Cerebellar cortex (tissue), 1 donor: ENCODE results near the gene ACOX2.

ENCODE experiments used
- DNase-seq: peaks from one replicate; pipeline ENCODE4 v3.0.0-alpha.2; 2015; ENCODE audit warnings: low spot score

ACOX2 gene

DNA sequence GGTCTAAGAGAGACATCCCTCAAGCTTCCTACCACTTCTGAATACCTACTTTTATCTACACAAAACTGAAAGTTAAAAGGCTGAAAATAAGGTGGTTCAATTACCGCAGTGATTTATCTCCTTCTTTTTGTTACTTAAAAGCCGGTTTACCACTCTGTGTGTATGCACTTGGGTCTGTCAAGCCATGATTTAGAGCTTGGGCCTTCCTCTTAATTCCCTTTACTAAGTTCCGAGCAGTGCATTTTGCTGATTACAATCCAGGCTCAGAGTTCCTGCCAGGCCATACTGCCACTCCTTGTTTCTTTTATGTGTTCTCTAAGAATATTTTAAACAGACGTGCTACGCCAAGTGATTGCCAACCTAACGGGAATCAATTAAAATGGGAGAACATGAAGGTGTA is 28.6 kb downstream of the ACOX2 start:
- no peak for DNase-seq

DNA sequence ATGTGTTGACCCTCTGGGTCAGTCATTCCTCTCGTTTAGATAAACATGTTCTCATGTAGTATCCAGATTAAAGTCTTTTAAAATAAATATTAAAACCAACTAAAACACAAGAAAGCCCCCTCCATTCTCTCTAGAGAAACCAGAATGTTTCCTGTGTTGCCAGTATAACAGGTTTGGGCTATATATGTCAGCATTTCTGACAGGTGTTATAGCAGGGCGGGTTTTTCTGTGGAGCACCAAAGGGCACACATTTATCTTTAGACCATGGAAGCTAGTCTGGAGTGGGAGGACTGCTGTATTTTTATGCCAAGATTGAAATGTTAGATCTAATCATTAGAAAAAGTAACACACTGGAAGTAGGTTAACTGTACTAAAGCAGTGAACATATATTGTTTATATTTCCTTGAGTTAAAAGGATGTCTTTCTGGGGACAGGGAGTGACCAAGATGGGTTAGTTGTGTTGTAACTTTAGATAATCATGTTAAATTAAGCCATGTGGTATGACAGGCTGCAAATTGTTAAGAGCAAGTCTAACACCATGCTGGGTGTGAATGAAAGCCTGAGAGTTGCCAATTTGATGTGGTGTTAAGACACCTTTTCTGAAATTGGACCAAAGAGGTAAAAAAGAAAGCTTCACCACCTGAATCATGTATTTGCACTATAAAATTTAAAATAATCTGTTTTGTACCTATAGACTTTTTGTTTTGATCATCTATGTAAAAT is 29.5 kb downstream of the ACOX2 start:
- DNase-seq, result no peak

DNA sequence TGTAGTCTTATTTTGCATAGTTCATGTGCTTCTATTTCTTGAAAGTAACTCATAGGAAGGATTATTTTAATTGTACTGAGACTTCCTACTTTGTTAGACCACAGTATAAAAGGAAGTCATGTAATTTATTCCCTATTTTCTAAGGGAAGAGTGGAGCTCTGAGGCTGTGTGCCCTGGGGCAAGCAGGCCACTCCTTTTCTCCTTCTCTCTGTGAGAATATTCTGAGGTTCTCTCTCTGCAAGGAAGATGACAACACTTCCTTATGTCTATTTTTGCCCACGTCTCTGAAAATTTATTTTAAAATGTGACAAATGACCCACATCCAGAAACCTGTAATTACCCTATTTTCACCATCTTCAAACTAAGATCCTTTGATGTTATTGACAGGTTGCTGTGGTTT is 34.1 kb downstream of the ACOX2 start:
- DNase-seq, result no peak

DNA sequence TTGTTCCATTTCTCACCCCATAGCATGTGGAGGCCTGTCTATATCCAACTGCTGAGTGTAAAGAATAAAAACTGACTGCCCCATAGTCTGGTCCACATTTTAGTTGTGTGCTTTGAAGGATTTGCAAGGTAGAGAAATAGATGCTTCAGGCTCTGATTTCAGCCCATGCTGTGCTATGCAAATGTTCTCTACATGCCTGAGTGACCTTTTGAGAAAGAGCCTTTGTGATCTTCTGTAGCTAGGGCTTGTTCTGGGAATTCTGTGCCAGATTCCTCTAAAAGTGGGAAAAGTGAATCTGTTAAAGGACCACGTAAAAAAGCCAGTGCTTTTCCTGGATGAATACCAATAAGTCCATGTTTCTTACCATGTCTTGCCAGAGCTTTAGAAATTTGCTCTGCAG is 39.9 kb downstream of the ACOX2 start:
- DNase-seq, result peak; percentile 95

DNA sequence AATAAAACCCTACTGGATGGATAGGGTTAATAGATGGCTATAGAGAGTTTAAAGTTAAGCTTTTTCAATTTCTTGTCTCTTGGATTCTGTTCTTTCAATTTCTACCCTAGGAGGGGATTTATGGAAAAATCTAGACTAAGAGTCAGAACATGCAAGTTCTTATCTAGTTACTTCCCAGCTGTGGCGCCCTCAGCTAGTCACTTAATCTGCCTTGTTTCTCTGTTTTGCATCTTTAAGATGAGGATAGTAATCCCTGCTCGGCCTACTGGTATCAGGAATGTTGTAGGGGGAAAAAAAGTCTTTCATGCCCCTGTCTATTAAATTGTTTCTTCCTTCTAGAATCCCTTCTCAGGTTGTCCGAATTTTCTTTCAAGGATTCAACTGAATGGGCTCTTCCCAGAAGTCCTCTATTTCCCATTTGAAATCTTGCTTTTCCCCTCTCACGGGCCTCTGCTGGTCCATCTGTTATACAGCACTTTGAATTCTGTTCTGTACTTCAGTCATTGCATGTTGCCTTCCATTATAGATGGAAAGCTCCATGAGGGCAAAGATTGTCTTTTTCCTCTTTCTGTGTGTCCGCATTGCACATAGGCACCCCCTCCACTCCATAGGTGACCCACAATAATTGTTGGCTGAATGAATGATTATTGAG is 40.7 kb downstream of the ACOX2 start:
- peak; percentile 43 for DNase-seq

DNA sequence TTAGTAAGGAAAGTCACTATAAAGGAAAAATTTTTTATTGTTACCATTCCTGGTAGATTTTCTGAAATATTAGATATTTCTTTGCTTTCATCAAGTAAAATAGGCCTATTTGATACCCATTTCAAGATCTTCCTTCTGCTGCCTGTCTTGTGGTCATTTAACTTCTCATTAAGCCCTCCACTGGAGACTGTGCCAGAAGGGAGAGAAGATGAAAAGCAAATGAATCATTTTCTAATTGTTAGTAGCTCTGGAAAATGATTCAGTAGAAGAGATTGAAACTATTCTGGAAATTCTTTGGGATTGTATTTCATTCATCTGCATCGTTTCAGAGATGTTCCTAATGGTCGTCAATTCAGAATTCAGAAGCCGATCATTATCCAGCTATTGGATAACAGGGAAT is 41.9 kb downstream of the ACOX2 start:
- peak; percentile 35 for DNase-seq

DNA sequence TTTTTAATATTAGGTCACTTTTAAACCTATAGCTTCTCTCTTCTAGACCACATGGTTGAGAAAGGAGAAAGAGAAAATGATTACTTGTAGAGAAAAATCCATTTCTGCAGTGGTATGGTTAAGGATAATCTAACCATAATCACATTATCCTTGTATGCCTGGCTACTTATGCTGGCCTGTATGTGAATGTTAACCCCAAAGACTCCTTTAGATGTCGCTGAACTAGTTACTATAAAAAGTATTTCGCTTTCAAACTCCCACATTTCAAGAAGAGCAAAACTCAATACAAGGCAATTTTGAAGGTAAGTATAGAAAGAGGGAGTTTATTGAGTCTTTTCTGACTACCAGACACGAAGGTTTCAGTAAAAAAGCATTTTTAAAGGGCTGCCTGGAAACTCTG is 42.9 kb downstream of the ACOX2 start:
- DNase-seq, result peak; percentile 51

DNA sequence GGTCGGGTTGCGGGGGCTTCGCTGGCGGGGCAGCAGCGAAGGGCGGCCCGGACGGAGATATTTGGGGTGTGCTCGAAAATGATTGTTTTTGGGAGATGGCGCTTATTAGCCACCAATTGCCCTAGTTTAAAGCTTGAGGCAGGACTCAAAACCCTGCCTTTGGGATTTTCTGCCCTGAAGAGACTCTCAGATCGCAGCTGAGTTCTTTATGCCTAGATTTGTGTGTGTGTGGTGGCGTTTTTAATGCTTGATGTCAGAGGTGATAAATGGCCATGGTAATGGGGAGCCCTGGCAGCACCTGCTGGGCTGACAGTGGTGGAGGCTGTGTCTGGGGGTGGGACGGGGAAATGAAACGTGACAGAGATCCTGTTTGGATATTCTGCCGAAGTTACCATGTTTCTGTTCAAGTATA is 44.5 kb downstream of the ACOX2 start:
- DNase-seq, result no peak

DNA sequence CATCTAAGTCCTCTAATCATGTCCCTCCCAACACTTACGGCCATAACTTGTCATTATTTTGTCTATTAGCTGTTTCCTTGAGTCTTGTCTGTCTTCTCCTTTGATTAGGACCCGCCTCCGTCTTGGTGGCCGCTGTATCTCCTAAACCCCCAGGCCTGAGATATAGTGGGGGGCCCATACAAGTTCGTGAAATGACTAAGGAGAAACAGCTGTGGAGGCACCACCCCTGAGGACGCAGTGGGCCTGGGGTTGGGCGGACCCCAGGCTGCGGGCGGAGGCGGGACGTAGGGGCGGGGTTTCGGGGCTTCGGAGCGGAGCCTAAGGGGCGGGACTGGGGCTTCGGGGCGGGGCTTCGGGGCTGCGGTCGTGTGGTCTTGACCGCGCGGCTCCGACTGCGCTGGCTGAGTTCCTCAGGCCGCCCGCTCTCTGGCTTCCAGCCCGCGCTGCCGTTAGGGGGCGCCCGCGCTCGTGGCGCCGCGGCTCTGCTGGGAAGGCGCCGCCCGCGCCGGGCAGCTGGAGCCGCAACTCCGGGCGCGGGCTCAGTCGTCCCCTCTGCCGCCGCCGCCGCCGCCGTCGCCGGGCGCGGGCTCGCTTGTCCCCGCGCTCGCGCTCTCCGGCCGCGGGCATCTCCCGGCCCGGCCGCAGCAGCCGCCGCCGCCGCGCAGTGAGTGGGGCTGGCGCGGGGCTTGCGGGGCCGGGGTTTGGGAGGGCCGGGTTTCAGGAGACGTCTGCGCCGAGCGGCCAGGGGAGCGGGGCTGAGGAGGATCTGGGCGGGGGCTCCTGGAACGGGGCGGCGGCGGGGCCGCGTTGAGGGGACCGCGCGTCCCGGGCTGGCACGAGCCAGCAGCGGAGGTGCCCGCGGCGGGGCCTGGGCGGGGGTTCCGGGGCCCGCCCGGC is 45.2 kb downstream of the ACOX2 start, which contains the start of gene KCTD6:
KCTD6 (plus strand) TSS at position 591 of the 897 bp plus-strand sequence. CDS start 6,660 bp downstream, outside the sequence.
- peak; percentile 84 for DNase-seq

DNA sequence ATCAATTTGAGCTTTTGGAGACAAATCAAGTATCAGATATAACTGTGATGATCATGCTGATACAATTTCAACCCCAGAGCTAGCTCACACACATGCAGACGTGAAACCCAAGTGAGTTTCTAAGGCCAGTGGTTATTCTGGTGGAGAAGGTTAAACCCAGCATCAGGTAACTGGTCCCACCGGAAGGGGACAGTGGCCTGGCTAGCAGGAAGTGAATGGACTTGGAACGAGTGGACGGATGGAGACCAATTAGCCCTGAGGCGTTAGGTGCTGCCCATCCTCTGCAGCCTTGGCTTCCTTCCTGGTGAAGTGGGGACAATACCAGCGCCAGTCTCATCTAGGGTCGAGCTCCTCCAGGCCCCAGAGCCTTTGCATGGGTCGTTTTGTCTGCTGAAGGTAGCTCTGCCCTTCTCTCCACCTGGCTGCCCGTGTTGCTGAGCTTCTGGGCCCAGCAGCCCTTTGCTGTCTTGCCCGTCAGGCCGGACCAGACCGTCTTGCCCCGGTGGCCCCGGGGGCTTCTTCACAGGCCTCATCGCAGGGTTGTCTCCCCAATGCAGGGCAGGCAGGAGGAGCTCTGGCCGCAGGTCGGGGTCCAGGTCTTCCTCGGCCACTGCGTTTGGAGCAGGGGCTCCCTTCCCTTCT is 46.0 kb downstream of the ACOX2 start:
- DNase-seq, result peak; percentile 31

DNA sequence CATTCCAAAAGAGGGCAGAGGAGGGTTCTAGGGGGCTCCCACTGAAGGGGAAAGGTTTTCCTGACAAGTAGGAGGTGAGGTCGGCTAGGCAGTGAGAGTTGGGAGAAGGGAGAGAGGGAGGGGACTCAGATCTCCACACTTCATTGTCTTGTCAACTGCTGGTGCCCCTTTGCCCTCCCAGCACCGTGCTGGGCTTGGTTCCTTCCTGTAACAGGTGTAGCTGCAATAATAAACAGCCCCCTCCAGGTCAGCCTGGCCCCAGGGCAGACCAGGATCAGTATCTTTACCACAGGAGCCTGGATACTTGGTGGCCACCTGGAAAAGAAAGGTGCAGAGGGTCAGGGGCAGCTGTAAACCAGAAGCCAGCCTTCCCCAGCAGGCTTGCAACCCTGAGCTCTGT is 48.0 kb downstream of the ACOX2 start:
- DNase-seq, result no peak

DNA sequence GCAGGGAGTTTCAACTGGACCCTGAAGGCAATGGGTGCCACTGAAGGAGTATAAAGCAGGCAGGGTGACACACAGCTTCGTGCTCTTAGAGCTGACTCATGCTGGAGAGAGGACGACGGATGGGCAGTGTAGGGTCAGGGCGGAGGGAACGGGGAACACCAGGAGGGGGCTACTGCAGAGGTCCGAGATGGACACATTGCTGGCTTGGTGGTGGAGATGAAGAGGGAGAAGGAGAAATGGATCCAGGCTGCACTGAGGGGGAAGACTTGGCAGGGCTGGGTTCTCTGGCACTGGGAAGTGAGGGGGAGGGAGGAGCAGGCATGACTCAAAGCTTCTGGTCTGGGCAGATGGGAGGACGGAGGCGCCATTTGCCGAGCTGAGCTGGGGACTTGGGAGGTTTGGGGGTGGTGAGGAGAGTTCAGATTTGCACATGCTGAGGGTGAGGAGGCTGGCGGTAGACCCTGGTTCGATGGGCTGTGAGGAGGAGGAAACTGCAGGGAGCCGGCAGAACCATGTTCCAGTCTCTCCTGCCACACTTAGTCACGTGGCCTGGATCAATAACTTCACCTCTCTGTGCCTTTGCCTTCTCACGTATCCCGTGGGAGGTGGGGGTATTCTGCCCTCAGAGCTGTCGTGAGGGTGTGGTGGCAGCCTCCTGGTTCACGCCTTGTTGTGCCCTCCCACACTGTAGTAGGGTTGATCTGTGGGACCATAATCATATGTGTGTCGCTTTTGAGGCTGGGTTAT is 49.7 kb downstream of the ACOX2 start:
- DNase-seq, result no peak

DNA sequence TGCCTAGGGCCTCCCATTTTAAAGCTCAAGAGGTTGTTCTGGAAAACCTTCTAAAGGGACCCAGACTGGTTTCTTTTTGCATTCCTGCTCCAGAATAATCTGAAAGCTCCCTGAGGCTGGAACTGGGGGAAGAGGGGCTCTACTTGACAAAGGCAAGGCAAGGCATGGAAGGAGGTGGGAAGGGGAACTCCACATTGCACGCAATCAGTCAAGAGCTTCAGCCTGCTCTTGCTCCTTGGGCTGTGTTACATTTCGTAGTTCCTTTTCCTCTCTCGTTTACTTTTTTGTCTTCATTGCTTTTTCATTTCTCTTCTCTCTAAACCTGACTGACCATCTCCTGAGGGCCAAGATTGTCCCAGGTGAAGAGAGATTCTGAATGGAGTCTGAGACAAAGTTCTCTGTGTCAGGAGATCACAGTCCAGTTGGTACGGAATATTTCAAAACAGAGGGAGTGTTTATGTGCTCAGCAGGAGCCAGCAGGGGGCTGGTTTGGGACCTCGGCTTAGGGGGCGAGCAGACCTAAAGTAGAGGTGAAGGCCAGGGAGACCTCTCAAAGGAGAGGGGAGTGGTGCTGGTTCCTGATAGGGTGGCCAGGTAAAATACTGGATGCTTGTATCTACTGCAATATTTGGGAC is 51.1 kb downstream of the ACOX2 start:
- DNase-seq, result no peak

DNA sequence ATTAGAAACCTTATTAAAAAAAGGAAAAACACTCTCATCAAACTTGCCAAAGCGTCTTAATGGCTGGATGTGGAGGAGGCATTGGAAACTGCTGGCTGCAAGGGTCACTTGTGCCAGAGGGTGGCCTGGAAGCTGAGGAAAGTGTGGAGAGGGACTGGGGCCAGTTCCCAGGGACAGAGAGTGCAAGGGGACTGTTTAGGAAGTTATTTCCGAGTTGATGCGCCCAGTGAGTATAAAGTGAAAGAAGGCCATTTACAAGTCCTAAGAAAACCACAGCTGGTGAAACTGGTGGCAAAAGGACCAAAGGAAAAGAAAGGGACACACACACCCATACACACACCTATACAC is 52.3 kb downstream of the ACOX2 start:
- DNase-seq, result no peak

DNA sequence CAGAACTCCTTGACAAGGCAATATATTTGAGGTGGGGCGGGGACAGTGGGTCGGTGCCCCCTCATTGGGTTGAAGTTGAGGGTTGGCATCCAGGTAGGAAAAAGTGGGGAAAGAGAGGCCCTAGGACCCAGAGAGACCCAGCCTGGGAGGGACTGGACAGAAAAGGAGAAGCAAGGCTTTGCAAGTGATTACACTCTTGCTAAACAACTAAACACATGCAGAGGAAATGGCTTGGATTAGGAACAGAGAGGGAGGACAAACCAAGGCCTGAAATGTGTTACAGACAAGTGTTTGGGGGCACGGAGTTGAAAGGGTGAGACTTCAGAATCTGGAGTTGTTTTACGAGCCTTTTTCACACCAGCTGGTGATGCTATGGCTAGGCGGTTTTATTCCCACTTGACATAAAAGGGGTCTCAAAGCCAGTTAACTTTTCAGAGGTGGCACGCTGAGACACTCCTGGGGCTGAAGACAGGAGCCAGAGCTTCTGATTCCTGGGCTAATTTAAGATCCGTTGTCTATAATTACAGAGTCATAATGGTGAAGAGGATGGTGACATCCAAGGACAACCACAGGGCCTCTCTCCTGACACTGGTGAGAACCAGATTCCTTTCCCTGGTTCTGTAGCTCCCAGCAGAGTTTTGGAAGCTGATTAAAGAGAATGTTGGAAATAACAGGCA is 52.8 kb downstream of the ACOX2 start:
- no peak for DNase-seq

DNA sequence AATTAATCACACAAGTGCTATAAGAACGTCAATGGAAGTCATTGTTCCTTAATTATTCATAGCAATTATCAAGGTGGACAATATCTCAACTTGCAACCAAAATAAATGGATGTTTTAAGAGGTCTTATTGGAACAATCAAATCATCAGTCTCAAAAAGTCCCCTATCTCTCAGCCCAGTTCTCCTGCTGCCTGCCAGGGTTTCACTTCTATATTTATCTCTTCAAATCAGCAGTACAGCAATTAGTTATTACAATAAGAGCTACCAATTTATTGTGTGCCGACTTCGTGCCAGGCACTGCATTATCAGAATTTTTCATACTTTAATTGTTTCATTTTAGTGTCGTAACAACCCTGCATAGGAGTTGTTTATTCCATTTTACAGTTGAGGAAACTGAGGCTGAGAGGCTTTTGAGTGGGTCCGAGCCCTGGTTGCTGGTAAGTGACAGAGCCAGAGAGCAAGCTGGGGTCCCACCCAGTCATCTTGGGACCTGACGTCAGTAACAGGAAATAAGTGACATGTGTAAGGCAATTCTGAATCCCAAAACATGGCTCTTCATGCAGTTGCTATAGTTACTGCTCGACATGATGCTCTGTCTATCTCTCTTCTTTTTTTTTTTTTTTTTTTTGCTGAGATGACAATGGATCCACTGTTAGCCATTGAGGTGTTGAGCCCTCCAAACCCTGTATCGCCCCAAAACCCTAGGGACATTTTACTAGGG is 53.9 kb downstream of the ACOX2 start:
- DNase-seq, result no peak

DNA sequence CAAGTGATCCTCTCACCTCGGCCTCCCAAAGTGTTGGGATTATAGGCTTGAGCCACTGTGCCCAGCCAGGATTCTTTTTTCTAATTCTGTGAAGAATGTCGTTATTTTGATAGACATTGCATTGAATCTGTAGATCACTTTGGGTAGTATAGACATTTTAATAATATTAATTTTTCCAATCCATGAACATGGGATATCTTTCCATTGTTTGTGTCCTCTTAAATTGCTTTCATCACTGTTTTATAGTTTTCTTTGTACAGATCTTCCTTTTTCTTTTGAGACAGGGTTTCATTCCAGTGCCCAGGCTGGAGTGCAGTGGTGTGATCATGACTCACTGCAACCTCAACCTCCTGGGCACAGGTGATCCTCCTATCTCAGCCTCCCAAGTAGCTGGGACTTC is 56.7 kb downstream of the ACOX2 start:
- no peak for DNase-seq

DNA sequence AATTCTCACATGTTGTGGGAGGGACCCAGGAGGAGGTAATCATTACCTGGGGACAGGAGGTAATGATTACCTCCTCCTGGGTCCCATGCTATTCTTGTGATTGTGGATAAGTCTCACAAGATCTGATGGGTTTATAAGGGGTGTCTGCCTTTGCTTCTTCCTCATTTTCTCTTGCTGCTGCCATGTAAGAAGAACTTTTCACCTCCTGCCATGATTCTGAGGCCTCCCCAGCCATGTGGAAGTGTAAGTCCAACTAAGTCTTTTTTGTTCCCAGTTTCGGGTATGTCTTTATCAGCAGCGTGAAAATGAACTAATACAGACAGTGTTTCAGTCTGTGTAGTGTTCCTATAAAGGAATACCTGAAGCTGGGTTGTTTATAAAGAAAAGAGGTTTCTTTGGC is 58.2 kb downstream of the ACOX2 start:
- no peak for DNase-seq

DNA sequence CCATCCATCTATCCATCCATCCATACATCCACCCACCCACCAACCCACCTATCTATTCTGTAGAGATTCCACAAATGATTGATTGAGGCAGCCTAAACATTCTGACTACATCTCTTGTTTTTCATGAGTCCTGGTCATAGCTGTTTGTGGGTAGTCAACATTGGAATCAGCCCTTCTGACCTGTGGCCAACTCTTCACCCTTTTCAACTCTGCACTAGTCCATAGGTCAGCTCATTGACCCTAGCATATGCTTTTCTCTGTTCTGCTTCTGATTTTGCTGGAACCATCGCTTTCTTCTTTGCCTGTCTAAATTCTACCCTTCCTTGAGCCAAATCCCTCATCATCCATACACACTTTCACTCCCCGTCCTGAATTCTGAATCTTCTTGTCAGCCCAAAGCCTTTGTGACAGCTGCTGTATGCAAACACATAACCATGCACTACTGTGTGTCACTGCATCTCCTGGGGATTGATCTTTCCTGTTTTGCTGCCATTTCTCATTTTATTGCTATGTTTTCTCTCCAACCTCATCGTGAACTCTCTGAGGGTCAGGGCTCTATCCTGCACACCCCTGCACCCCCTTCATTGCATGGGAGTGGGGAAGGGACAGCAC is 61.9 kb downstream of the ACOX2 start:
- DNase-seq, result no peak
